Right atrium auricular region (tissue), 2 donors: ENCODE measurements around the gene ACSS2. TPM values are rescaled to one million over a fixed set of nuclear protein-coding genes. Genes with fewer than 3 reads are reported as not detected.

ENCODE experiments used
- DNase-seq: peaks from one replicate; pipeline ENCODE4 v3.0.0-alpha.2; 2019; ENCODE audit warnings: low spot score
- H3K27ac ChIP-seq, 2 donors: fragments of 200-600 bp; sonication (generic); 1 replicate in 1 of 2; 2 replicates in 1 of 2; pipeline ENCODE4 v1.5.1; 2016 to 2019
- H3K27me3 ChIP-seq, 2 donors: fragments of 200-600 bp; sonication (generic); one replicate each; pipeline versions ENCODE4 v1.5.1 to v1.6.0; 2017 to 2019
- H3K36me3 ChIP-seq: fragments of 200-600 bp; sonication (generic); one replicate; pipeline ENCODE4 v1.5.1; 2016
- H3K4me1 ChIP-seq, 2 donors: fragments of 200-600 bp; sonication (generic); one replicate each; pipeline versions ENCODE4 v1.5.1 to v1.6.0; 2017 to 2019
- H3K4me3 ChIP-seq, 2 donors: fragments of 200-600 bp; sonication (generic); 1 replicate in 1 of 2; 2 replicates in 1 of 2; pipeline ENCODE4 v1.5.1; 2017 to 2019; ENCODE audit warnings: mild to moderate bottlenecking in 1 of 2, moderate library complexity in 1 of 2
- H3K9me3 ChIP-seq, 2 donors: fragments of 200-600 bp; sonication (generic); one replicate each; pipeline ENCODE4 v1.5.1; 2019
- total RNA-seq, 2 donors: library from RNA; depleted of rRNA; stranded (reverse); fragments of >200 nt; gene quantifications; one replicate each; pipeline ENCODE4 v1.1.0, GENCODE V29; 2016
- TF ChIP-seq, protein P1 (sequence below), 2 donors: fragments of 200-600 bp; sonication (generic); IDR thresholded peaks; one replicate each; pipeline ENCODE4 v1.5.1; 2019; ENCODE audit warnings: antibody characterized with exemption in 2 of 2

ACSS2 gene
- total RNA-seq, 2 donors from 2014 or later: 64.6 to 89.4 TPM

DNA sequence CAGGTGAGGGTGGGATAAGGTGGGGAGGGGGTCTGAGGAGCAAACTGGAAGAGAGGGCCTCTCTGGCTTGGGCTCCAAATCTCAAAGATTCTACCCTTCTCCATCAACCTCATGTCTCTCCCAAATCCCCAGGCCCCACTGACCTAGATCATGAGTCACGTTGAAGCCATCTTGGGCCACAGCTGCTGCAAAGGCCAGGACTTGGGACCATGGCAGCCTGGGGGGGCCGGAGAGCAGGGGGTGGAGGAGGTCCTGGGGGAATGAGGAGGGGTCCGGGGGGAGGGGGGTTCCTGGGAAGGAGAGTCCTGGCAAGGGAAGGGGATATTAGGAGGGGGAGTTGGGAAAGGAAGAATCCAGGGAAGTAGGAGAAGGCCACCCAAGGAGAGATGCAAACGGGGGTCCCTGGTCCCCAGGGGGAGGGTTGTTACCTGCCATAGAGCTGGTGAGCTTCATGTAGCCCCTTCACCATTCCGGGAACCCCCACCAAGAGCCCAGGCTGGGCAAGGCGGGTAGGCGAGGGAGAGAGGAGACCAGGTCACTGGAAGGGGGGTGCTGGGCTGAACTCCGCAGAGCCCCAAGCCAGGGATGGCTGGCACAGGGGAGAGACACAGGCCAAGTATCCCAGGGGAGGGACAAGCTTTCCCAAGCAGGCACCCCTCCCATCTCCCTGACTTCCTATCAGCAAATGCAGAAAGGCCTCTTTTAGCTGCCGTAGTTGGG, 16.4 kb upstream of the ACSS2 start:
- Histone ChIP-seq H3K9me3 (no peaks in the 10 kb centered on the region), H3K4me1 (no peaks in the 10 kb centered on the region), H3K4me3 (no peak overlapping the region), H3K36me3 (peaks cover 24% of the 10 kb centered on the region), H3K27ac (no peak overlapping the region), H3K27me3 (no peaks in the 10 kb centered on the region)
- DNase-seq: no peak
- TF ChIP-seq, protein P1, sequence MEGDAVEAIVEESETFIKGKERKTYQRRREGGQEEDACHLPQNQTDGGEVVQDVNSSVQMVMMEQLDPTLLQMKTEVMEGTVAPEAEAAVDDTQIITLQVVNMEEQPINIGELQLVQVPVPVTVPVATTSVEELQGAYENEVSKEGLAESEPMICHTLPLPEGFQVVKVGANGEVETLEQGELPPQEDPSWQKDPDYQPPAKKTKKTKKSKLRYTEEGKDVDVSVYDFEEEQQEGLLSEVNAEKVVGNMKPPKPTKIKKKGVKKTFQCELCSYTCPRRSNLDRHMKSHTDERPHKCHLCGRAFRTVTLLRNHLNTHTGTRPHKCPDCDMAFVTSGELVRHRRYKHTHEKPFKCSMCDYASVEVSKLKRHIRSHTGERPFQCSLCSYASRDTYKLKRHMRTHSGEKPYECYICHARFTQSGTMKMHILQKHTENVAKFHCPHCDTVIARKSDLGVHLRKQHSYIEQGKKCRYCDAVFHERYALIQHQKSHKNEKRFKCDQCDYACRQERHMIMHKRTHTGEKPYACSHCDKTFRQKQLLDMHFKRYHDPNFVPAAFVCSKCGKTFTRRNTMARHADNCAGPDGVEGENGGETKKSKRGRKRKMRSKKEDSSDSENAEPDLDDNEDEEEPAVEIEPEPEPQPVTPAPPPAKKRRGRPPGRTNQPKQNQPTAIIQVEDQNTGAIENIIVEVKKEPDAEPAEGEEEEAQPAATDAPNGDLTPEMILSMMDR (IDR thresholded peaks at IDR 0.05): no peak

DNA sequence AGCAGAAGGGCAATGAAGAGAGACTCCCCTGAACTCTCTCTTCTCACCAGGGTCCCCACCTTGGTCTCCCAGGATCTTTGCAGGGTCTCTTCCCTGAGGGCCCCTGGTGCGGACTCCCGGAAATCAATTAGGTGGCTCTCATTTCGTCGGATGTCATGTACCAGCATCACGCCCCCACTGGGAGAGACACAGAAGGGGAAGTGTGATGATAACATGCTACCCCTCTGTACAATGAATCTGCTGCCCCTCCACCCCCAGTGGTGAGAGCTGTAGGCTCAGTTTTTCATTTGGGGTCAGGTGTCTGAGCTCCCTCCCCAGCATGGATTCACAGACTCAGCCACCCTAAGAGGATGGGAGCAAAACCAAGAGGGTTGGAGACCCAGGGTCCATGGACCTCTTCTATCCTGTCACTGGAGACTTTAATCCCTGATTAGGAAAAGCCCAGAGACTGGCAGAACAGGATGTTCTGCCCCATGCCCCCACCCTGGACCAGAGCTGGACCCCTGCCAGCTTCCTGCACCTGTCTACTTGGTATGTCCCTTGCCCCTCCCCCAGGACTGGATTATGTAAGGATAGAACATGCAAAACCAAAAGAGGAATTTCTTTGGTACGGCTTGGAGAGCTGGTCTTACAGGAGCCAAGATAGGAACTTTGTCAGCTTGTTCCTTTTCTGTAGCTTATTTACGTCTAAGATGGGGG, 14.9 kb upstream of the ACSS2 start:
- Histone ChIP-seq H3K36me3 (peaks cover 18% of the 10 kb centered on the region), H3K27ac (no peak overlapping the region)
- DNase-seq: no peak

DNA sequence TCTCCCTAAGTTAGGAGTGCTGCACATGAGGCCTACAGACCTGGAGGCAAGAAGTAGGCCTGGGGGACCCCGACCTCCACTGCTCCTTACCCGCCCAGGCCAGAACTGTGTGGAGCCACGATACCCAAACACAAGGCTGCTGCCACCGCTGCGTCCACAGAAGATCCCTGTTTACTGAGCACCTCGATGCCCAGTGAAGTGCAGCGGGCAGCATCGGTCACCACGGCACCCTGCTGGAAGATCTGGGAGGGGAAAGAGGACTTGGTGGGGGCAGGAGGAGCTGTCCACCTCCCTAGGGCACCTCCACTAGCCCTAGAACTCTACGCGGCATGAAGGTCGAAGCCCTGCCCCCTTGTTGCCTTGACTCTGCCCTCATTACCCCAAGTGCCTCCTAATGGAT, 13.7 kb upstream of the ACSS2 start:
- Histone ChIP-seq H3K36me3 (peaks cover 16% of the 10 kb centered on the region), H3K27me3 (no peaks in the 10 kb centered on the region), H3K27ac (no peak overlapping the region), H3K9me3 (no peaks in the 10 kb centered on the region), H3K4me1 (no peaks in the 10 kb centered on the region), H3K4me3 (no peak overlapping the region)
- TF ChIP-seq, protein P1 (IDR thresholded peaks at IDR 0.05): no peak
- no peak for DNase-seq

More for the DNA sequence above, 14.9 kb upstream of the ACSS2 start:
- no peaks in the 10 kb centered on the region for H3K4me1 ChIP-seq
- H3K9me3 ChIP-seq: no peaks in the 10 kb centered on the region
- H3K27me3 ChIP-seq: no peaks in the 10 kb centered on the region
- no peak overlapping the region for H3K4me3 ChIP-seq
- TF ChIP-seq, protein P1 (IDR thresholded peaks at IDR 0.05): no peak

DNA sequence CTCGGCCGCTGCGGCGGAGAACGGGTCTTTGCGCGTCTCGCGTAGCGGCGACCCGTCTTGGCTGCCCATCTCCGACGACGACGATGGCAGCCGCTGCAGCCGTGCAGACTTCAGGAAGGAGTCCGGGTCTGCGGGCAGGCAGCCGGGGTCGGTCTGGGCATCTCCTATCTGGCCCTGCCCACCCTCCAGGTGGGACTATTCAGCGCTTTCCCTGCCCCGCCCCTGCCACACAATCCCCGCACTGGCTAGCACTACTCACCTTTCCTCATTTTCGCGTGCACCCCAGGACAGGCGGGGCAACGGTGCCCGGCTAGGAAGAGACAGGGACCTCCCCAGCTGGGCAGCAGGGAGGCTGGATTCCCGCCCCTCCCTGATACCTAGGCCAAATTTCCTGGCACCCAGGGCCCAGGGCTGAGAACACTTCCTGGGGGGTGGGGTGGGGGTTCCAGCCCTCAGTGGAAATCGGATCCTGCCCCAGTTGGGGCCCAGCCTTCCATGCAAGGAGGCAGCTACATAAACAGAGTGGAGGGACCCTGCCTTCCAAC, 12.9 kb upstream of the ACSS2 start:
- Histone ChIP-seq H3K4me3 (no peak overlapping the region), H3K27ac (no peak overlapping the region)

DNA sequence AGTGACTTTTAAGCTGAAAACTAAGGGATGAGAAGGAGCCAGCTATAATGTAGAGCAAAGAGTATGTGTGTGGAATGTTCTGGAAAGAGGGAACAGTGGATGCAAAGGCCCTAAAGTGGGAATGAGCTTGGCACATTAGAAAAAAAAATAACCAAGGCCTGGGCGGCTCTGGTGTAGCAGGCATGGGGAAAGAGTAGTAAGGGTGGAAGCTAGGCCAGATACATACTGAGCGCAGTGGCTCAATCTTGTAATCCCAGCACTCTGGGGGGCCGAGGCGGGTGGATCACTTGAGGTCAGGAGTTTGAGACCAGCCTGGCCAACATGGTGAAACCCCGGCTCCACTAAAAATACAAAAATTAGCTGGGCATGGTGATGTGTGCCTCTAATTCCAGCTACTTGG, 12.2 kb upstream of the ACSS2 start:
- Histone ChIP-seq H3K4me1 (no peaks in the 10 kb centered on the region), H3K36me3 (peaks cover 15% of the 10 kb centered on the region), H3K27me3 (no peaks in the 10 kb centered on the region), H3K9me3 (no peaks in the 10 kb centered on the region), H3K4me3 (no peak overlapping the region), H3K27ac (no peak overlapping the region)
- TF ChIP-seq, protein P1 (IDR thresholded peaks at IDR 0.05): no peak
- no peak for DNase-seq

More for the DNA sequence above, 12.9 kb upstream of the ACSS2 start:
- no peaks in the 10 kb centered on the region for H3K27me3 ChIP-seq
- no peak for DNase-seq
- peaks cover 16% of the 10 kb centered on the region for H3K36me3 ChIP-seq
- H3K4me1 ChIP-seq: no peaks in the 10 kb centered on the region
- TF ChIP-seq, protein P1 (IDR thresholded peaks at IDR 0.05): no peak
- H3K9me3 ChIP-seq: no peaks in the 10 kb centered on the region
